Measurements from ENCODE around the gene ANXA5. TPM values are rescaled to one million over a fixed set of nuclear protein-coding genes. Genes with fewer than 3 reads are reported as not detected.

Gene ANXA5
- total and polyA plus RNA-seq, 2 donors (not counting 1 experiment from before 2014, with no cell fraction given), result 42.4 to 67.8 TPM

DNA sequence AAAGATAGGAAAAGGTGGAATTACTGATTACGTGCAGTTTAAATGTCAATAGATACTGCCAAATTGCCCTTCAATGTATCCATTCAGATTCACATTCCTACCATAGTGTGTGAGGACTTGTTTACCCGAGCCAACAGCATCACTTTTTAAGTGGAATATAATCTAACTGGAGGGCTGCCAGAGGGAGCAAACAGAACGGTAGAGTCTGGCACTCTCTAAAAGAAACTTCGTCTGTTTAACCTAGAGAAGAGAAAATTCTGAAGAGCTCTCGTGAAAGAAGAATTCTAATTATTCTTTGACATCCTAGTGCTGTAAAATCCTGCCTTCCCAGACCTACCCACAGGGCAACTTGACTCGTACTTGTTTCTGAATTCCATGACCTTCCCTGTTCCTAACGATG lies 45.0 kb upstream of the ANXA5 start:
- CTCF ChIA-PET, result interaction anchor here (1.4 kb wide), 1 partner anchor 9 kb away, joined by 3 read pairs; no protein-coding TSS in a partner anchor
- Histone ChIP-seq H2AFZ (ENCODE audit: insufficient read depth, low read depth, low read length, poor library complexity, severe bottlenecking) (no peak overlapping the region), H3K27ac (ENCODE audit: low read length in 2 of 2) (no peak overlapping the region), H3K27me3 (replicated peaks in 1 of 4; ENCODE audit: control extremely low read depth in 1 of 4, control insufficient read depth in 3 of 4, insufficient read depth in 4 of 4, low read length in 3 of 4) (peaks cover 0 to 5% (median 0%) of the 10 kb centered on the region in 4 experiments), H3K79me2 (ENCODE audit: control insufficient read depth, insufficient read depth, low read length) (no peaks in the 10 kb centered on the region), H3K4me1 (ENCODE audit: control insufficient read depth in 2 of 2, insufficient read depth in 2 of 2, low read length in 2 of 2) (no peaks in the 10 kb centered on the region), H3K9ac (ENCODE audit: low read length) (no peak overlapping the region), H4K20me1 (ENCODE audit: control insufficient read depth, insufficient read depth, low read length, poor library complexity, severe bottlenecking) (no peaks in the 10 kb centered on the region), H3K4me3 (ENCODE audit: control extremely low read depth in 1 of 5, extremely low read depth in 1 of 5, insufficient read depth in 1 of 5, low read depth in 2 of 5, low read length in 4 of 5) (no peak overlapping the region), H3K9me3 (ENCODE audit: control extremely low read depth in 1 of 3, control insufficient read depth in 2 of 3, insufficient read depth in 1 of 3, low read length in 2 of 3) (no peaks in the 10 kb centered on the region), H3K4me2 (replicated peaks; ENCODE audit: low read depth, low read length, poor library complexity, severe bottlenecking) (no peak overlapping the region), H3K36me3 (replicated peaks in 1 of 2; ENCODE audit: control extremely low read depth in 1 of 2, control insufficient read depth in 1 of 2, extremely low read depth in 1 of 2, insufficient read depth in 2 of 2, low read length in 1 of 2) (no peaks in the 10 kb centered on the region)
- Mint-ChIP-seq H3K4me3 (no peak overlapping the region), H3K9me3 (ENCODE audit: insufficient read depth) (no peaks in the 10 kb centered on the region), H3K27ac (no peak overlapping the region), H3K27me3 (peaks cover 15% of the 10 kb centered on the region), H3K4me1 (no peaks in the 10 kb centered on the region)
- no peak for TF ChIP-seq EZH2 (IDR thresholded peaks at IDR 0.05; ENCODE audit: borderline replicate concordance, insufficient read depth, low read depth, low read length, poor library complexity, severe bottlenecking)
- TF ChIP-seq, protein P1, sequence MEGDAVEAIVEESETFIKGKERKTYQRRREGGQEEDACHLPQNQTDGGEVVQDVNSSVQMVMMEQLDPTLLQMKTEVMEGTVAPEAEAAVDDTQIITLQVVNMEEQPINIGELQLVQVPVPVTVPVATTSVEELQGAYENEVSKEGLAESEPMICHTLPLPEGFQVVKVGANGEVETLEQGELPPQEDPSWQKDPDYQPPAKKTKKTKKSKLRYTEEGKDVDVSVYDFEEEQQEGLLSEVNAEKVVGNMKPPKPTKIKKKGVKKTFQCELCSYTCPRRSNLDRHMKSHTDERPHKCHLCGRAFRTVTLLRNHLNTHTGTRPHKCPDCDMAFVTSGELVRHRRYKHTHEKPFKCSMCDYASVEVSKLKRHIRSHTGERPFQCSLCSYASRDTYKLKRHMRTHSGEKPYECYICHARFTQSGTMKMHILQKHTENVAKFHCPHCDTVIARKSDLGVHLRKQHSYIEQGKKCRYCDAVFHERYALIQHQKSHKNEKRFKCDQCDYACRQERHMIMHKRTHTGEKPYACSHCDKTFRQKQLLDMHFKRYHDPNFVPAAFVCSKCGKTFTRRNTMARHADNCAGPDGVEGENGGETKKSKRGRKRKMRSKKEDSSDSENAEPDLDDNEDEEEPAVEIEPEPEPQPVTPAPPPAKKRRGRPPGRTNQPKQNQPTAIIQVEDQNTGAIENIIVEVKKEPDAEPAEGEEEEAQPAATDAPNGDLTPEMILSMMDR (IDR thresholded peaks at IDR 0.05), result no peak
- intact Hi-C loops (cut with micrococcal nuclease), result no loop called here
- ATAC-seq (ENCODE audit: low read depth) (no peak), DNase-seq (no peak)
- POLR2A ChIA-PET, result no interaction called here
- WGBS (ENCODE audit: insufficient coverage), result 100% methylated on average over 2 of the region's 7 CpGs

DNA sequence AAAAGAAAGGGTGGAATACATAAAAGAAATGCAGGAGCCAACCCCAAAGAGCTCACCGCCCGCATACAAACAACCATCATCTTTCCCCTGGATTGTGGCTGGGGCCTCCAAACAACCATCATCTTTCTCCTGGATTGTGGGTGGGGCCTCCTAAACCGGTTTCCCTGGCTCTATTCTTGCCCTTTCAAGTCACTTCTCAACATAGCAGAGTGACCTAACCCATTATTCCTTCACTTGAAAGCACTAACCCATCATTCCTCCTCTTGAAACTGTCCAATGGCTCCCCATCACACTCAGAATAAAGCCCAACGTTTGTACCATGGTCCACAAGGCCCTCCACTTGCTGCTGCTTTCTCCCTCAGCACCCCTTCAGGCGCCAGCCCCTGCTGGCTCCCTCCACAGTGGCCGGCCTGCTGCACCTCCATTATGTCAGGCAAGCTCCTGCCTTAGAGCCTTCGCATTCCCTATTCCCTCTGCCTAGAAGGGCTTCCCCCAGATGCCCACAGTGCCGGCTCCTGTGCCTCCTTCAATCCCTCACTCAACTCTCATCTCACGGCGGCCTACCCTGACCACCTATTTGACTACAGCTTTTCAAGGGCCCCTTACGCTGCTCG lies 44.1 kb upstream of the ANXA5 start:
- Histone ChIP-seq H3K9me3 (ENCODE audit: control extremely low read depth in 1 of 3, control insufficient read depth in 2 of 3, insufficient read depth in 1 of 3, low read length in 2 of 3) (no peaks in the 10 kb centered on the region), H3K36me3 (replicated peaks in 1 of 2; ENCODE audit: control extremely low read depth in 1 of 2, control insufficient read depth in 1 of 2, extremely low read depth in 1 of 2, insufficient read depth in 2 of 2, low read length in 1 of 2) (no peaks in the 10 kb centered on the region), H4K20me1 (ENCODE audit: control insufficient read depth, insufficient read depth, low read length, poor library complexity, severe bottlenecking) (no peaks in the 10 kb centered on the region), H3K4me1 (ENCODE audit: control insufficient read depth in 2 of 2, insufficient read depth in 2 of 2, low read length in 2 of 2) (no peaks in the 10 kb centered on the region), H3K9ac (ENCODE audit: low read length) (no peak overlapping the region), H3K4me2 (replicated peaks; ENCODE audit: low read depth, low read length, poor library complexity, severe bottlenecking) (no peak overlapping the region), H2AFZ (ENCODE audit: insufficient read depth, low read depth, low read length, poor library complexity, severe bottlenecking) (no peak overlapping the region), H3K27ac (ENCODE audit: low read length in 2 of 2) (no peak overlapping the region), H3K79me2 (ENCODE audit: control insufficient read depth, insufficient read depth, low read length) (no peaks in the 10 kb centered on the region), H3K4me3 (ENCODE audit: control extremely low read depth in 1 of 5, extremely low read depth in 1 of 5, insufficient read depth in 1 of 5, low read depth in 2 of 5, low read length in 4 of 5) (no peak overlapping the region), H3K27me3 (replicated peaks in 1 of 4; ENCODE audit: control extremely low read depth in 1 of 4, control insufficient read depth in 3 of 4, insufficient read depth in 4 of 4, low read length in 3 of 4) (peaks cover 0 to 5% (median 0%) of the 10 kb centered on the region in 4 experiments)
- POLR2A ChIA-PET, result no interaction called here
- Mint-ChIP-seq H3K9me3 (ENCODE audit: insufficient read depth) (no peaks in the 10 kb centered on the region), H3K4me1 (no peaks in the 10 kb centered on the region), H3K27ac (no peak overlapping the region), H3K4me3 (no peak overlapping the region), H3K27me3 (peaks cover 23% of the 10 kb centered on the region)
- CTCF ChIA-PET, result no interaction called here
- TF ChIP-seq, protein P1 (IDR thresholded peaks at IDR 0.05), result no peak
- no peak for TF ChIP-seq EZH2 (IDR thresholded peaks at IDR 0.05; ENCODE audit: borderline replicate concordance, insufficient read depth, low read depth, low read length, poor library complexity, severe bottlenecking)
- WGBS (ENCODE audit: insufficient coverage), result 77% methylated on average over 8 of the region's 12 CpGs
- DNase-seq, result no peak
- ATAC-seq (ENCODE audit: low read depth), result no peak
- intact Hi-C loops (cut with micrococcal nuclease), result no loop called here
